OCI-LY3 (cell line): ENCODE results near the gene ARID5B.

ENCODE experiments used
- EZH2phosphoT487 ChIP-seq: fragments of 200-600 bp; shearing (Covaris generic); IDR thresholded peaks from 2 replicates; pipeline ENCODE4 v1.6.1; 2018; ENCODE audit warnings: antibody characterized with exemption, mixed run types, low read depth
- TF ChIP-seq, protein P1 (sequence below): fragments of 200-600, 300-600 bp; sonication (generic); IDR thresholded peaks from 2 replicates; pipeline ENCODE4 v1.5.1; 2014; ENCODE audit warnings: antibody characterized with exemption, low read length, low read depth

DNA sequence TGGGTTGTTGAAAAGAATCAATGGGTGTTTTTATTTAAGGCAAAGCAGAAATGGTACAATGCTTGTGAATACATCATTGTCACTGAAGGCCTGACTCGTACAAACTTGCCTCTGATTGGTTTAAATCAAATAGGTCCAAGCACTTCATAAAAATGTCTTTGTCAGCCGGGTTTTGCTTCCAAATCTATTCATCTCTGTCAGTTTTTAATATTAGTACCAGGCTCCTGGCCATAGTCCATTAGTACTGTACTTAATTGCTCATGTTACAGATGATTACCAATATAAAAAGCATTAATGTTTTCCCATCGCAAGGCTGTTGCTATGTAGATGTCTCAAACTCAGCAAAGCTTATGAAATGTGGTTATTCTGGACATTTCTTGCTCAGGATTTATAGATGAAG, 171.9 kb downstream of the ARID5B start:
- TF ChIP-seq, protein P1, sequence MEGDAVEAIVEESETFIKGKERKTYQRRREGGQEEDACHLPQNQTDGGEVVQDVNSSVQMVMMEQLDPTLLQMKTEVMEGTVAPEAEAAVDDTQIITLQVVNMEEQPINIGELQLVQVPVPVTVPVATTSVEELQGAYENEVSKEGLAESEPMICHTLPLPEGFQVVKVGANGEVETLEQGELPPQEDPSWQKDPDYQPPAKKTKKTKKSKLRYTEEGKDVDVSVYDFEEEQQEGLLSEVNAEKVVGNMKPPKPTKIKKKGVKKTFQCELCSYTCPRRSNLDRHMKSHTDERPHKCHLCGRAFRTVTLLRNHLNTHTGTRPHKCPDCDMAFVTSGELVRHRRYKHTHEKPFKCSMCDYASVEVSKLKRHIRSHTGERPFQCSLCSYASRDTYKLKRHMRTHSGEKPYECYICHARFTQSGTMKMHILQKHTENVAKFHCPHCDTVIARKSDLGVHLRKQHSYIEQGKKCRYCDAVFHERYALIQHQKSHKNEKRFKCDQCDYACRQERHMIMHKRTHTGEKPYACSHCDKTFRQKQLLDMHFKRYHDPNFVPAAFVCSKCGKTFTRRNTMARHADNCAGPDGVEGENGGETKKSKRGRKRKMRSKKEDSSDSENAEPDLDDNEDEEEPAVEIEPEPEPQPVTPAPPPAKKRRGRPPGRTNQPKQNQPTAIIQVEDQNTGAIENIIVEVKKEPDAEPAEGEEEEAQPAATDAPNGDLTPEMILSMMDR, result no peak
- no peak for TF ChIP-seq EZH2phosphoT487
